ENCODE data around the gene C16orf90. TPM values are rescaled to one million over a fixed set of nuclear protein-coding genes. Genes with fewer than 3 reads are reported as not detected.
A peak's percentile ranks its signal among the peaks of the same experiment; 100 is the strongest.
"Not testable (repeated sequence)": the region's sequence is repeated elsewhere in the genome, so short reads cannot be mapped to it uniquely, and the experiment has no call there.

The C16orf90 gene
- total RNA-seq, 6 experiments from 2014 or later: not detected

- Histone ChIP-seq H3K4me1 (no peaks in the 10 kb centered on the region), H3K4me3 (no peak overlapping the region), H3K27me3 (no peaks in the 10 kb centered on the region), H3K9me3 (no peaks in the 10 kb centered on the region), H3K36me3 (peaks cover 0 to 20% (median 3%) of the 10 kb centered on the region in 4 donors), H3K27ac (no peak overlapping the region)
- ATAC-seq (no peak), DNase-seq (no peak)
- intact Hi-C loops (cut with DNase I): no loop called here
- TF ChIP-seq, protein P1, sequence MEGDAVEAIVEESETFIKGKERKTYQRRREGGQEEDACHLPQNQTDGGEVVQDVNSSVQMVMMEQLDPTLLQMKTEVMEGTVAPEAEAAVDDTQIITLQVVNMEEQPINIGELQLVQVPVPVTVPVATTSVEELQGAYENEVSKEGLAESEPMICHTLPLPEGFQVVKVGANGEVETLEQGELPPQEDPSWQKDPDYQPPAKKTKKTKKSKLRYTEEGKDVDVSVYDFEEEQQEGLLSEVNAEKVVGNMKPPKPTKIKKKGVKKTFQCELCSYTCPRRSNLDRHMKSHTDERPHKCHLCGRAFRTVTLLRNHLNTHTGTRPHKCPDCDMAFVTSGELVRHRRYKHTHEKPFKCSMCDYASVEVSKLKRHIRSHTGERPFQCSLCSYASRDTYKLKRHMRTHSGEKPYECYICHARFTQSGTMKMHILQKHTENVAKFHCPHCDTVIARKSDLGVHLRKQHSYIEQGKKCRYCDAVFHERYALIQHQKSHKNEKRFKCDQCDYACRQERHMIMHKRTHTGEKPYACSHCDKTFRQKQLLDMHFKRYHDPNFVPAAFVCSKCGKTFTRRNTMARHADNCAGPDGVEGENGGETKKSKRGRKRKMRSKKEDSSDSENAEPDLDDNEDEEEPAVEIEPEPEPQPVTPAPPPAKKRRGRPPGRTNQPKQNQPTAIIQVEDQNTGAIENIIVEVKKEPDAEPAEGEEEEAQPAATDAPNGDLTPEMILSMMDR (IDR thresholded peaks at IDR 0.05): no peak
- no peak for TF ChIP-seq POLR2A (IDR thresholded peaks at IDR 0.05)
- 89% methylated on average over 5 of the region's 12 CpGs for WGBS (ENCODE audit: insufficient coverage, low coverage, low lambda C conversion rate, missing lambda C conversion rate)
These were observed 35.2 kb upstream of the C16orf90 start for GRCh38 chr16:3530371-3530914.

DNA sequence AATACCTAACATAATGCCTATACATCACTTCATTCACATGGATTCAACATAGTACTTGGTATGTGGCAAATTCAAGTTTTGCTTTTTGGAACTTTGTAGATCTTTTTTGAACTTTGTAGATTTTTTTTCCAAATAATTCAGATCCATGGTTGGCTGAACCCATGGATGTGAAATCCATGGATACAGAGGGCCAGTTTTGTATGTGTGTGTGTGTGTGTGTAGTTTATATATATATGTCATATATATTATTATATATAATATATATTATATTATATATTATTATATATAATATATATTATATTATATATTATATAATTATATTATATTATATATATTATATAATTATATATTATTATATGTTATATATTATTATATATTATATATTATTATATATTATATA lies 33.9 kb upstream of the C16orf90 start:
- Histone ChIP-seq H3K27me3 (no peaks in the 10 kb centered on the region), H3K27ac (no peak overlapping the region), H3K36me3 (peaks cover 0 to 20% (median 3%) of the 10 kb centered on the region in 4 donors), H3K4me1 (no peaks in the 10 kb centered on the region), H3K4me3 (no peak overlapping the region), H3K9me3 (no peaks in the 10 kb centered on the region)
- ATAC-seq (no peak), DNase-seq (no peak)
- intact Hi-C loops (cut with DNase I): no loop called here
- TF ChIP-seq, protein P1 (IDR thresholded peaks at IDR 0.05): no peak
- no peak for TF ChIP-seq POLR2A (IDR thresholded peaks at IDR 0.05)

GRCh38 chr16:3528406-3528805 lies 33.1 kb upstream of the C16orf90 start:
- Histone ChIP-seq H3K4me3 (no peak overlapping the region), H3K4me1 (peaks cover 0 to 4% (median 0%) of the 10 kb centered on the region in 4 donors), H3K27ac (no peak overlapping the region), H3K9me3 (no peaks in the 10 kb centered on the region), H3K27me3 (no peaks in the 10 kb centered on the region), H3K36me3 (peaks cover 0 to 19% (median 3%) of the 10 kb centered on the region in 4 donors)
- ATAC-seq (no peak), DNase-seq (no peak)
- WGBS (ENCODE audit: insufficient coverage, low coverage, low lambda C conversion rate, missing lambda C conversion rate): 100% methylated on average over 2 of the region's 2 CpGs
- no peak for TF ChIP-seq POLR2A (IDR thresholded peaks at IDR 0.05)
- TF ChIP-seq, protein P1 (IDR thresholded peaks at IDR 0.05): no peak
- intact Hi-C loops (cut with DNase I): no loop called here

DNA sequence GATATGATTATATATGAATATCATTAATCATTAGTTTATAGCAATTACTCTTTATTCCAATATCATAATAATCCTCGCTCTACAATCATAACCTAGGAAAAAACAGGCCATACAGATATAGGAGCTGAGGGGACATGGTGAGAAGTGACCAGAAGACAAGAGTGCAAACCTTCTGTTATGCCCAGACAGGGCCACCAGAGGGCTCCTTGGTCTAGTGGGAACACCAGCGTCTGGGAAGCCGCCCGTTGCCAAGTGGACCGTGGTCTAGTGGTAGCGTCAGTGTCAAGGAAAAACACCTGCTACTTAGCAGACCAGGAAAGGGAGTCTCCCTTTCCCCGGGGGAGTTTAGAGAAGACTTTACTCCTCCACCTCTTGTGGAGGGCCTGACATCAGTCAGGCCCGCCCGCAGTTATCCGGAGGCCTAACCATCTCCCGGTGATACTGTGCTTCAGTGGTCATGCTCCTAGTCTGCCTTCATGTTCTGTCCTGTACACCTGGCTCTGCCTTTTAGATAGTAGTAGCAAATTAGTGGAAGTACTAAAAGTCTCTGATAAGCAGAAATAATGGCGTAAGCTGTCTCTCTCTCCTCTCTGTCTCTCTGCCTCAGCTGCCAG lies 32.0 kb upstream of the C16orf90 start:
- H3K4me3 ChIP-seq; H3K27ac ChIP-seq; intact Hi-C loops (cut with DNase I); H3K27me3 ChIP-seq; H3K9me3 ChIP-seq: not testable (repeated sequence)
- ATAC-seq (peak in 1 of 4 donors; percentile 39), DNase-seq (peak; percentile 85 to 87 (median 86))
- Histone ChIP-seq H3K4me1 (peaks cover 0 to 12% (median 0%) of the 10 kb centered on the region in 4 donors), H3K36me3 (peaks cover 0 to 11% (median 4%) of the 10 kb centered on the region in 4 donors)
- TF ChIP-seq, protein P1 (IDR thresholded peaks at IDR 0.05): peak; percentile 60 to 74 (median 71)
- 14% methylated on average over 6 of the region's 12 CpGs for WGBS (ENCODE audit: insufficient coverage, low coverage, low lambda C conversion rate, missing lambda C conversion rate)

All from right lobe of liver (tissue), 6 donors.